H1 (cell line): Measurements from ENCODE around the gene C9orf50. TPM values are rescaled to one million over a fixed set of nuclear protein-coding genes. Genes with fewer than 3 reads are reported as not detected.

Source experiments
- ATF2 ChIP-seq: IDR thresholded peaks from 2 replicates; pipeline ENCODE4 v1.6.1; 2012; ENCODE audit warnings: low read length, inconsistent platforms
- ATF3 ChIP-seq: IDR thresholded peaks from 2 replicates; pipeline ENCODE4 v1.6.1; 2011; ENCODE audit warnings: low read depth, mild to moderate bottlenecking, low read length; ENCODE audit not compliant: insufficient read depth
- CHD7 ChIP-seq: fragments of 300-600 bp; sonication (generic); IDR thresholded peaks from 2 replicates; pipeline ENCODE4 v1.7.1; 2012; ENCODE audit warnings: low read length, moderate library complexity, mild to moderate bottlenecking, inconsistent platforms; ENCODE audit not compliant: insufficient replicate concordance
- JUND ChIP-seq: IDR thresholded peaks from 2 replicates; pipeline ENCODE4 v1.6.1; 2011; ENCODE audit warnings: mild to moderate bottlenecking, improper control_type of control experiment, low read length
- RNF2 ChIP-seq: fragments of 200-900, 300-1000 bp; sonication (generic); IDR thresholded peaks from 2 replicates; pipeline ENCODE4 v1.7.1; 2016; ENCODE audit warnings: borderline replicate concordance, low read depth, mild to moderate bottlenecking, antibody characterized with exemption, low read length; ENCODE audit not compliant: poor library complexity, severe bottlenecking; ENCODE audit errors: missing control alignments
- RXRA ChIP-seq: IDR thresholded peaks from 2 replicates; pipeline ENCODE4 v1.6.1; 2011; ENCODE audit warnings: low read depth, mild to moderate bottlenecking, low read length, moderate library complexity; ENCODE audit not compliant: insufficient read depth
- polyA plus RNA-seq, 7 experiments: library from polyadenylated mRNA; depleted of rRNA in 3 of 7; stranded (reverse) in 5 of 7; unstranded in 2 of 7; fragments of >200 nt in 5 of 7; fragments of 200-250 nt in 2 of 7; gene quantifications; 1 replicate in 5 of 7; 2 replicates in 1 of 7; 4 replicates in 1 of 7; pipeline versions ENCODE4 v1.2.1 to v1.2.3, GENCODE V29; 2011 to 2013; ENCODE audit warnings: missing spikeins in 2 of 7, mixed read lengths in 2 of 7
- total RNA-seq: library from RNA; stranded (reverse); fragmentation: NEBNext Ultra II Directional; extraction: Animal tissue kit (Norgen Biotek cat#: 25700); gene quantifications from 2 replicates; pipeline ENCODE4 v1.2.1, GENCODE V29; 2021

The C9orf50 gene
- total and polyA plus RNA-seq, 2 of the 8 experiments (the other 6 are each of a cell fraction or from before 2014, with no cell fraction given), result not detected

- no peak for TF ChIP-seq ATF3
- TF ChIP-seq RXRA, result no peak
- no peak for TF ChIP-seq CHD7
- no peak for TF ChIP-seq RNF2
- no peak for TF ChIP-seq JUND
- no peak for TF ChIP-seq ATF2
- TF ChIP-seq, all 59 proteins: peak for 0
These were observed 58.0 kb downstream of the C9orf50 start (continued) for GRCh38 chr9:129562917-129563316.
